Neural cell (in vitro differentiated cells): ENCODE results near the gene CNTLN.

ENCODE experiments used
- MXI1 ChIP-seq: fragments of 450-650 bp; conservative IDR thresholded peaks from 2 replicates; pipeline ENCODE4 v1.6.1; 2014; ENCODE audit warnings: antibody characterized with exemption, mild to moderate bottlenecking; ENCODE audit not compliant: poor library complexity, severe bottlenecking
- TAF1 ChIP-seq: IDR thresholded peaks from 2 replicates; pipeline ENCODE4 v1.6.1; 2012; ENCODE audit warnings: low read depth

DNA sequence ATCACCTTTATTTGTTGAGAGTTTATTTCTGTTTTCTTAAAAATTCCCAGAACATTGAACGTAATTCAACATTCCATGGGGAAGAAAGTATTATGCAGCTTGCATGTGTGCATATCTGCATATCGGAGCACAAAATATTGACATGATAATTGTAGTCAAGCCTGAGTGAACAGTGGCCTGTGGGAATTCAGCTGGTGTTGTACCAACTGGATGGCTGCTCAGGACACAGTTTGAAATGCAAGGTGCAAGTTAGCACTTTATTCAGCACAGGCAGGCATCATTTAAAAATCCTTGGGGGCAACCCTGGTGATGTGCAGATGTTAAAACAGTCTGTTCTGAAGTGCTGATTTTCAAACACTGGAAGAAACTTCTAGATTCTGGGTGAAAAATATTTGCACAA, 82.4 kb downstream of the CNTLN start:
- TF ChIP-seq TAF1 (no peak), MXI1 (no peak)
